ENCODE results near the gene BNC2.
A peak's percentile ranks its signal among the peaks of the same experiment; 100 is the strongest.

BNC2 gene

GRCh38 chr9:16572005-16572734 is 298.3 kb downstream of the BNC2 start:
- no peak overlapping the region for H3K27ac ChIP-seq
- no peak for TF ChIP-seq CTCF (IDR thresholded peaks at IDR 0.05)
- no peak overlapping the region for H3K9ac ChIP-seq

GRCh38 chr9:16571127-16571802 is 299.2 kb downstream of the BNC2 start:
- Histone ChIP-seq H3K4me1 (no peaks in the 10 kb centered on the region), H3K9me3 (ENCODE audit: control insufficient read depth, low read length) (no peaks in the 10 kb centered on the region), H3K36me3 (ENCODE audit: control insufficient read depth, insufficient read depth, low read length) (no peaks in the 10 kb centered on the region), H2AFZ (no peak overlapping the region), H3K79me2 (no peaks in the 10 kb centered on the region), H3K4me2 (ENCODE audit: low read length) (peak overlapping the region; percentile 34), H3K27ac (no peak overlapping the region), H3K27me3 (ENCODE audit: control insufficient read depth, insufficient read depth, low read length) (no peaks in the 10 kb centered on the region), H3K9ac (no peak overlapping the region), H3K4me3 (ENCODE audit: low read depth, low read length) (peak overlapping the region; percentile 7)
- TF ChIP-seq CTCF (IDR thresholded peaks at IDR 0.05), result no peak

More at GRCh38 chr9:16572005-16572734, 298.3 kb downstream of the BNC2 start:
- Histone ChIP-seq H3K27me3 (ENCODE audit: control insufficient read depth, insufficient read depth, low read length) (no peaks in the 10 kb centered on the region), H3K4me1 (no peaks in the 10 kb centered on the region), H3K4me2 (ENCODE audit: low read length) (peak overlapping the region; percentile 34), H3K9me3 (ENCODE audit: control insufficient read depth, low read length) (no peaks in the 10 kb centered on the region), H3K36me3 (ENCODE audit: control insufficient read depth, insufficient read depth, low read length) (no peaks in the 10 kb centered on the region), H3K4me3 (ENCODE audit: low read depth, low read length) (peak overlapping the region; percentile 7), H2AFZ (no peak overlapping the region), H3K79me2 (no peaks in the 10 kb centered on the region)

GRCh38 chr9:16563446-16563845 is 307.0 kb downstream of the BNC2 start:
- no peak overlapping the region for H3K4me3 ChIP-seq (ENCODE audit: low read depth, low read length)
- H3K79me2 ChIP-seq, result no peaks in the 10 kb centered on the region
- no peaks in the 10 kb centered on the region for H3K9me3 ChIP-seq (ENCODE audit: control insufficient read depth, low read length)
- H3K36me3 ChIP-seq (ENCODE audit: control insufficient read depth, insufficient read depth, low read length), result no peaks in the 10 kb centered on the region
- no peak overlapping the region for H3K4me2 ChIP-seq (ENCODE audit: low read length)
- H3K27me3 ChIP-seq (ENCODE audit: control insufficient read depth, insufficient read depth, low read length), result no peaks in the 10 kb centered on the region
- no peak overlapping the region for H3K27ac ChIP-seq
- no peaks in the 10 kb centered on the region for H3K4me1 ChIP-seq
- H2AFZ ChIP-seq, result no peak overlapping the region
- no peak overlapping the region for H3K9ac ChIP-seq
- no peak for TF ChIP-seq CTCF (IDR thresholded peaks at IDR 0.05)

GRCh38 chr9:16561121-16561520 is 309.3 kb downstream of the BNC2 start:
- Histone ChIP-seq H3K9ac (no peak overlapping the region), H3K4me2 (ENCODE audit: low read length) (no peak overlapping the region), H2AFZ (no peak overlapping the region), H3K4me1 (no peaks in the 10 kb centered on the region), H3K27ac (no peak overlapping the region), H3K36me3 (ENCODE audit: control insufficient read depth, insufficient read depth, low read length) (no peaks in the 10 kb centered on the region), H3K9me3 (ENCODE audit: control insufficient read depth, low read length) (no peaks in the 10 kb centered on the region), H3K4me3 (ENCODE audit: low read depth, low read length) (no peak overlapping the region), H3K79me2 (no peaks in the 10 kb centered on the region), H3K27me3 (ENCODE audit: control insufficient read depth, insufficient read depth, low read length) (no peaks in the 10 kb centered on the region)
- TF ChIP-seq CTCF (IDR thresholded peaks at IDR 0.05), result no peak

Measured in parathyroid adenoma (tissue), 2 donors.